Cerebellar cortex (tissue), 1 donor: ENCODE data around the gene SUZ12.
"Not testable (repeated sequence)": the region's sequence is repeated elsewhere in the genome, so short reads cannot be mapped to it uniquely, and the experiment has no call there.

ENCODE experiments used
- DNase-seq: peaks from one replicate; pipeline ENCODE4 v3.0.0-alpha.2; 2015; ENCODE audit warnings: low spot score

The SUZ12 gene

GRCh38 chr17:31951953-31952352, 15.1 kb downstream of the SUZ12 start:
- DNase-seq = not testable (repeated sequence)

- DNase-seq = not testable (repeated sequence)
These were observed 27.3 kb downstream of the SUZ12 start for GRCh38 chr17:31964131-31964530.

GRCh38 chr17:31967648-31968047, 30.8 kb downstream of the SUZ12 start:
- DNase-seq = no peak

- not testable (repeated sequence) for DNase-seq
These were observed 33.6 kb downstream of the SUZ12 start for GRCh38 chr17:31970416-31970815.

GRCh38 chr17:31974269-31975071, 37.7 kb downstream of the SUZ12 start:
- not testable (repeated sequence) for DNase-seq

GRCh38 chr17:31975391-31975790, 38.6 kb downstream of the SUZ12 start:
- not testable (repeated sequence) for DNase-seq

- not testable (repeated sequence) for DNase-seq
These were observed 55.0 kb downstream of the SUZ12 start for GRCh38 chr17:31991821-31992220.

GRCh38 chr17:31997005-31997404, 60.2 kb downstream of the SUZ12 start:
- no peak for DNase-seq

GRCh38 chr17:32006957-32007462, 70.2 kb downstream of the SUZ12 start, which contains the start of gene LRRC37B:
LRRC37B (plus strand) TSS chr17:32007383; CDS start chr17:32021393, 14,010 bp downstream.
- peak; percentile 86 for DNase-seq

- DNase-seq = peak; percentile 68
These were observed 70.9 kb downstream of the SUZ12 start for GRCh38 chr17:32007463-32008298.

- peak; percentile 19 for DNase-seq
These were observed 72.4 kb downstream of the SUZ12 start for GRCh38 chr17:32009262-32009542.

- DNase-seq = no peak
These were observed 73.3 kb downstream of the SUZ12 start for GRCh38 chr17:32010114-32010513.

- no peak for DNase-seq
These were observed 78.6 kb downstream of the SUZ12 start for GRCh38 chr17:32015245-32016013.

- DNase-seq = no peak
These were observed 79.4 kb downstream of the SUZ12 start for GRCh38 chr17:32016231-32016630.

GRCh38 chr17:32019228-32019627, 82.4 kb downstream of the SUZ12 start:
- no peak for DNase-seq

- DNase-seq = peak; percentile 21
These were observed 84.3 kb downstream of the SUZ12 start for GRCh38 chr17:32020943-32021614.

GRCh38 chr17:32021615-32021955, 84.8 kb downstream of the SUZ12 start:
- DNase-seq = no peak

- peak; percentile 65 for DNase-seq
These were observed 85.7 kb downstream of the SUZ12 start for GRCh38 chr17:32022554-32022953.

GRCh38 chr17:32027271-32027670, 90.5 kb downstream of the SUZ12 start:
- DNase-seq = not testable (repeated sequence)

GRCh38 chr17:32033223-32033622, 96.4 kb downstream of the SUZ12 start:
- no peak for DNase-seq

GRCh38 chr17:32033812-32034211, 97.0 kb downstream of the SUZ12 start:
- DNase-seq = not testable (repeated sequence)

- DNase-seq = not testable (repeated sequence)
These were observed 103.4 kb downstream of the SUZ12 start for GRCh38 chr17:32040246-32040645.
